Muscle layer of colon (tissue), 2 donors: ENCODE measurements around the gene CSNK2A3.

ENCODE experiments used
- H3K27ac ChIP-seq: one replicate; pipeline ENCODE4 v1.7.0; 2013; ENCODE audit warnings: low read depth, mild to moderate bottlenecking, low read length, moderate library complexity
- H3K27me3 ChIP-seq, 2 donors: one replicate each; pipeline ENCODE4 v1.7.0; 2013; ENCODE audit warnings: low read length in 2 of 2, mild to moderate bottlenecking in 2 of 2; ENCODE audit not compliant: insufficient read depth in 2 of 2, control insufficient read depth in 1 of 2
- H3K36me3 ChIP-seq: one replicate; pipeline ENCODE4 v1.7.0; 2013; ENCODE audit warnings: mild to moderate bottlenecking, low read length; ENCODE audit not compliant: insufficient read depth
- H3K4me1 ChIP-seq: one replicate; pipeline ENCODE4 v1.7.0; 2013; ENCODE audit warnings: mild to moderate bottlenecking, low read length; ENCODE audit not compliant: insufficient read depth
- H3K4me3 ChIP-seq, 2 donors: one replicate each; pipeline ENCODE4 v1.7.0; 2013; ENCODE audit warnings: low read length in 2 of 2, low read depth in 1 of 2, mild to moderate bottlenecking in 1 of 2, moderate library complexity in 1 of 2
- H3K9ac ChIP-seq: one replicate; pipeline ENCODE4 v1.7.0; 2013; ENCODE audit warnings: low read length
- H3K9me3 ChIP-seq: one replicate; pipeline ENCODE4 v1.7.0; 2013; ENCODE audit warnings: mild to moderate bottlenecking, low read length
- donor health status: abdominal sarcoma.
- donor health status: Adenocarcinoma of cecum.

The CSNK2A3 gene

DNA sequence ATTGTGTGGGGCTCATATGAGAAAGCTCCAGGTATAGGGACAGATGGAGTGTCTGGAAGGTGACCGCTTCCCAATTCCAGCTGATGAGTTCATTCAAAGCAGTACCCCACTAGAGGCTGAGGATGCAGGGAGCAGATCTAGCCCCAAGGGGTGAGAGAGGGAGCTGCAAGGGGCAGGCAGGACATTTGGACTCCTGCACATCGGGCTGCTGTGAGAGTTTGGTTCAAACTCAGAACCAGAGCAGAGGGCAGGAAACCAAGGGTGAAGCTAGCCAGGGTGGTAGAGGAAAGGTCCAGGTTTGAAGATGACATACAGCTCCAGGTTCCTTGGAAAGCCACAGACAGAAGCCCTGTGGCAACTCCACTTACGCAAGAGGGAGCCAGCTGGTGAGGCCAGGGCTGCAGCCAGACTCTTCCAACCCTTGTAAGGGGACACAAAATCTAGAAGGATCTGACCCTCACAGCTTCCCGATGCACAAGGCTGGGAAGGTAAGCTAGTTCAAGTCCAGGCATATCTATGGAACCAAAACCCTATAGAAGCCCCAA is 1.9 kb downstream of the CSNK2A3 start:
- no peaks in the 10 kb centered on the region for H3K9me3 ChIP-seq
- H3K36me3 ChIP-seq, result no peaks in the 10 kb centered on the region
- H3K27ac ChIP-seq, result no peak overlapping the region
- no peak overlapping the region for H3K9ac ChIP-seq
- no peaks in the 10 kb centered on the region for H3K27me3 ChIP-seq
- no peak overlapping the region for H3K4me3 ChIP-seq
- peaks cover 26% of the 10 kb centered on the region for H3K4me1 ChIP-seq

- Histone ChIP-seq H3K36me3 (no peaks in the 10 kb centered on the region), H3K9ac (no peak overlapping the region), H3K27me3 (no peaks in the 10 kb centered on the region), H3K27ac (no peak overlapping the region), H3K4me1 (peaks cover 26% of the 10 kb centered on the region), H3K9me3 (no peaks in the 10 kb centered on the region), H3K4me3 (no peak overlapping the region)
These were observed 3.1 kb downstream of the CSNK2A3 start for GRCh38 chr11:11349870-11350337.

GRCh38 chr11:11349106-11349825 is 3.8 kb downstream of the CSNK2A3 start:
- no peak overlapping the region for H3K27ac ChIP-seq
- H3K9me3 ChIP-seq, result no peaks in the 10 kb centered on the region
- no peak overlapping the region for H3K4me3 ChIP-seq
- no peaks in the 10 kb centered on the region for H3K27me3 ChIP-seq
- H3K9ac ChIP-seq, result no peak overlapping the region
- no peaks in the 10 kb centered on the region for H3K36me3 ChIP-seq
- peaks cover 26% of the 10 kb centered on the region for H3K4me1 ChIP-seq

- Histone ChIP-seq H3K27ac (no peak overlapping the region), H3K9ac (no peak overlapping the region), H3K9me3 (no peaks in the 10 kb centered on the region), H3K4me3 (no peak overlapping the region), H3K27me3 (no peaks in the 10 kb centered on the region), H3K4me1 (peaks cover 26% of the 10 kb centered on the region), H3K36me3 (no peaks in the 10 kb centered on the region)
These were observed 4.7 kb downstream of the CSNK2A3 start for GRCh38 chr11:11348303-11348702.

DNA sequence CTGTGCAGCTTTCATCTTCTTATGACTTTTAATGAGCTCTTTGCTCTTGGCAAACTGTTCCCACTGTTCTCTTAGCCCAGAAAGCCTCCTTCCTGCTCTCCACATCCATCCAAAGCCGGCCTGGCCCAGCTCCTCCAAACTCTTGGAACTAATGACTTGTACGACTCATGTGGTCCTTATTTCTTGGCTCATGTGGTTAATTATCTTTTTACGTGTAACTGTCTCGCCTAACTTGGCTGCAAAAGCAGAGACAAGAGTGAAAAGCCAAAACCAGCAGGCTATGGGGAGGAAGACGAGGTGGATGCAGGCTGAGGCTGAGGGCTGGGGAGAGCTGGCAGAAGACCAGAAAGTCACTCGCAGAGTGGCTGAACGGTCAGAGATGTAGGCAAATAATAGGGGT is 5.5 kb downstream of the CSNK2A3 start:
- H3K4me3 ChIP-seq, result no peak overlapping the region
- no peaks in the 10 kb centered on the region for H3K9me3 ChIP-seq
- H3K27me3 ChIP-seq, result no peaks in the 10 kb centered on the region
- H3K27ac ChIP-seq, result no peak overlapping the region
- no peak overlapping the region for H3K9ac ChIP-seq
- H3K4me1 ChIP-seq, result peaks cover 26% of the 10 kb centered on the region
- no peaks in the 10 kb centered on the region for H3K36me3 ChIP-seq

DNA sequence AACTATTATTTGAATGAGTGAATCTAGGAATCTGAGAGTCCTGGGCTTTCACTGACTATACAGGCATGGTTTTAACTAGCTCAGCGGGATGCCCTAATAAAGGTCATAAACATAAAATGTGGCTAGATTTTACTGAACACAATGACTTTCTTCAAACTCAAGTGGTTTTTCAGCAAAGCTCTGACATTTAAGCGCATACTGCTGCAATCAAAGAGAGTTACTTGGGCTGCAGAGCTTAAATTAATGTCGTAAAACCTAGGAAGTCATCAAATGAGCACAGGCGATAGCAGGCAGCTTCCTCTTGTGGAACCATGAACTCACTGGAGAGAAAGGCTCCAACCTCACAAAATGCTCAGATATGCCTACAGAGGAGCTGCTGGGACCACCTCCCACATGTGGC is 6.7 kb downstream of the CSNK2A3 start:
- H3K9ac ChIP-seq, result no peak overlapping the region
- H3K36me3 ChIP-seq, result no peaks in the 10 kb centered on the region
- H3K9me3 ChIP-seq, result no peaks in the 10 kb centered on the region
- no peaks in the 10 kb centered on the region for H3K27me3 ChIP-seq
- H3K4me1 ChIP-seq, result peaks cover 26% of the 10 kb centered on the region
- no peak overlapping the region for H3K27ac ChIP-seq
- H3K4me3 ChIP-seq, result no peak overlapping the region

- Histone ChIP-seq H3K9ac (no peak overlapping the region), H3K27me3 (no peaks in the 10 kb centered on the region), H3K4me3 (no peak overlapping the region), H3K27ac (no peak overlapping the region), H3K9me3 (no peaks in the 10 kb centered on the region), H3K36me3 (no peaks in the 10 kb centered on the region), H3K4me1 (peaks cover 18% of the 10 kb centered on the region)
These were observed 8.0 kb downstream of the CSNK2A3 start for GRCh38 chr11:11345099-11345498.

- Histone ChIP-seq H3K4me1 (peaks cover 7% of the 10 kb centered on the region), H3K36me3 (no peaks in the 10 kb centered on the region), H3K4me3 (no peak overlapping the region), H3K27ac (no peak overlapping the region), H3K9me3 (no peaks in the 10 kb centered on the region), H3K9ac (no peak overlapping the region), H3K27me3 (no peaks in the 10 kb centered on the region)
These were observed 9.0 kb downstream of the CSNK2A3 start for GRCh38 chr11:11344045-11344444.

- no peaks in the 10 kb centered on the region for H3K27me3 ChIP-seq
- H3K27ac ChIP-seq, result no peak overlapping the region
- H3K9me3 ChIP-seq, result no peaks in the 10 kb centered on the region
- no peak overlapping the region for H3K4me3 ChIP-seq
- no peaks in the 10 kb centered on the region for H3K4me1 ChIP-seq
- no peak overlapping the region for H3K9ac ChIP-seq
- no peaks in the 10 kb centered on the region for H3K36me3 ChIP-seq
These were observed 14.7 kb downstream of the CSNK2A3 start for GRCh38 chr11:11338304-11338703.

- Histone ChIP-seq H3K27me3 (no peaks in the 10 kb centered on the region), H3K9ac (no peak overlapping the region), H3K4me1 (no peaks in the 10 kb centered on the region), H3K36me3 (peaks cover 6% of the 10 kb centered on the region), H3K4me3 (no peak overlapping the region), H3K27ac (no peak overlapping the region), H3K9me3 (no peaks in the 10 kb centered on the region)
These were observed 16.4 kb downstream of the CSNK2A3 start for GRCh38 chr11:11336664-11337063.

GRCh38 chr11:11335043-11335442 is 18.0 kb downstream of the CSNK2A3 start:
- no peak overlapping the region for H3K4me3 ChIP-seq
- H3K36me3 ChIP-seq, result peaks cover 6% of the 10 kb centered on the region

DNA sequence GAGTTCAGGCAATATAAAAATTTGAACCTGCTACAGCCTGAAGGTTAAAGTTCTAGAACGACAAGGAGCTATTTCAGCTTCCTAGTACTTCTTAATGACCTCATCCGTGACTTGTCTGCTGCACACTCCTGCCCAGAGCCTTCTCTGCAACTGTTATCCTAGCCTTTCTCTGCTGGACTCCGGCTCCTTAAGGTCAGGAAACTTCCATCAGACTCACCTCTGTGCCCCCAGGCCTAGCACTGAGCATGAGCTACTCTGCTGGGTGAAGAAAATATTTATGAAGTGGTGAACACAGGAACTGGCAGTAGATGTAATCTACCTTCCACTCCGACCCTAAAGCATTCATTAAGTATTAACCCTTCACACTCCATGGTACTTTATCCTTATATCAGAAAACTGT is 18.4 kb downstream of the CSNK2A3 start:
- Histone ChIP-seq H3K9ac (no peak overlapping the region), H3K4me1 (no peaks in the 10 kb centered on the region), H3K9me3 (no peaks in the 10 kb centered on the region), H3K4me3 (no peak overlapping the region), H3K27ac (no peak overlapping the region), H3K36me3 (peaks cover 6% of the 10 kb centered on the region), H3K27me3 (no peaks in the 10 kb centered on the region)

More at GRCh38 chr11:11335043-11335442, 18.0 kb downstream of the CSNK2A3 start:
- no peak overlapping the region for H3K9ac ChIP-seq
- no peaks in the 10 kb centered on the region for H3K27me3 ChIP-seq
- H3K9me3 ChIP-seq, result no peaks in the 10 kb centered on the region
- no peak overlapping the region for H3K27ac ChIP-seq
- no peaks in the 10 kb centered on the region for H3K4me1 ChIP-seq
